NCI-H128 (cell line): Measurements from ENCODE around the gene TERF2IP.

Experiments
- DNase-seq: peaks from one replicate; lab custom pipeline; 2025; ENCODE audit not compliant: unreplicated experiment; lab: John Stamatoyannopoulos, UW

TERF2IP gene

GRCh38 chr16:75647492-75648264, at the start of gene TERF2IP, which contains the start of gene KARS1:
TSS of gene TERF2IP (plus strand) at chr16:75647773. CDS start at chr16:75647883, 110 bp downstream.
TSS of gene KARS1 (minus strand) at chr16:75647665. CDS start at chr16:75647639, 26 bp downstream.
- DNase-seq = peak; percentile 51

- DNase-seq = no peak
Measured at GRCh38 chr16:75599452-75600277, 47.9 kb upstream of the TERF2IP start.

DNA sequence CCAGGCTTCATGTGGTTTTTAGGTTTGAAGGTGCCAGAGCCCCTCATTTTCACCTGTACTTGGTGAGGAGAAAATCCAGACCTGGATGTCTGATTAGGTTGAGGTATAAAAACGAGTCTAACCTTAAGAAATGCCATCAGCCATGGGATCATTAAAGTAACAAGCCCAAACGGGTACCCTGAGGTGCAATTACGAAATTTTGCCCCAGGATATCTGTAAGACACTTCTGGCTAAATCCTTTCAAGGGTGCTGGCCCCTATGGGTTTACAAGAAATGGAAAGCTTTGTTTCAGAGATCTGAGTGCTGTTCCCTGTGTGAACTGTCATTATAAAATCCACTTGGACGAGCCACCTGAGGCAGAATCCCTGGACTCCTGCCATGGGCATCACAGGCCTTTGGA, 44.3 kb upstream of the TERF2IP start:
- no peak for DNase-seq

GRCh38 chr16:75606507-75606906, 41.1 kb upstream of the TERF2IP start:
- no peak for DNase-seq

GRCh38 chr16:75614066-75614897, 33.3 kb upstream of the TERF2IP start:
- no peak for DNase-seq

DNA sequence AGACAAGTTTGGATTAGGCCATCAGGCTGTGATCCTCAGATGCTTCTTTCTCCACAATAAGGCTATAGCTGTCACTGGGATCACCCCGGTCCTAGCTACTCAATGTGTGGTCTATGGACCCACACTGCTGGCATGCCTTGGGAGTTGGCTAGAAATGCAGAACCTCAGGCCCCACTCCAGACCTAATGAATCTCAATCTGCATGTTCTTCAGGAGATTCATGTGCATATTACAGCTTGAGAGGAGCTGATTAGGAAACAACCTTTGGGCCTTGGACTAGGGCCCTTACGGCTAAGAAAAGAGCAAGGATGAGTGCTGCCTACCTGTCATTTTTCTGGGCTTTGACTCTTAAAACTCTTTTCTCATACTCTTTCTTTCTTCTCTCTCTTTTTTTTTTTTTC, 32.0 kb upstream of the TERF2IP start:
- DNase-seq = no peak

GRCh38 chr16:75616521-75617010, 31.0 kb upstream of the TERF2IP start:
- DNase-seq = no peak

DNA sequence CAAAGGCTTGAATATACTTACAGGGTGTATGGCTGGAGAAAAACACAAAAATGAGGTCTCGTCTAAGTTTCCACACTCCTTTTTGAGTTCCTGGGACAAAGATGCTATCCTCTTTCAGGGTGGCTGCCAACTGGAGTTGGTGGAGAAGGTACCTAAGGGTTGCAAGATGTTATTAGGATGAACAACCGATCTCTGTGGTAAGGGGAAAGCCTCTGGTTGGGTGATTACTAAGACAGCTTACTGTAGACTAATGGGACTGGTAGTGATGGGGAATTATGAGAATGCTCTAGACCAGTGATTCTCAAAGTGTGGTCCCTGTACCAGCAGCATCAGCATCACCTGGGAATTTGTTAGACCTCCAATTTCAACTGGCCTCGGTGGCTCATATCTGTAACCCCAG, 30.5 kb upstream of the TERF2IP start:
- no peak for DNase-seq

DNA sequence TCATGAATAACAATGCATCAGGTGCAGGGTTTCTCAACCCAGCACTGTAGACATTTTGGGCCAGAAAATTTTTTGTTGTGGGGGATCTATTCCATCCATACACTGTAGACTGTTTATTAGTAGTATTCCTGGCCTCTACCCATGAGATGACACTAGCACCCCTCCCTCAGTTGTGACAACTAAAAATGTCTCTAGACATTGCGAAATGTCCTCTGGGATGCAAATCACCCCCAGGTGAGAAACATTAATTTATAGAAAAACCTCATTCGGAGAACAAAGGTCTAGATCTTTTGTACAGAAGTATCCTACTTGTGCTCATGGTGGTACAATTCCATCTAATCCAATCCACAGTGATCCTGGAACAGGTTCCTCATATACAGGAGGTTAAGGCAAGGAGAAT, 28.8 kb upstream of the TERF2IP start:
- DNase-seq = no peak

GRCh38 chr16:75620326-75621169, 27.0 kb upstream of the TERF2IP start:
- DNase-seq = no peak

GRCh38 chr16:75621170-75621477, 26.4 kb upstream of the TERF2IP start:
- DNase-seq = no peak

GRCh38 chr16:75622761-75623605, 24.6 kb upstream of the TERF2IP start, which contains the start of gene ADAT1:
TSS of gene ADAT1 (minus strand) at chr16:75623281. CDS start at chr16:75620799, 2,482 bp downstream.
- peak; percentile 86 for DNase-seq

DNA sequence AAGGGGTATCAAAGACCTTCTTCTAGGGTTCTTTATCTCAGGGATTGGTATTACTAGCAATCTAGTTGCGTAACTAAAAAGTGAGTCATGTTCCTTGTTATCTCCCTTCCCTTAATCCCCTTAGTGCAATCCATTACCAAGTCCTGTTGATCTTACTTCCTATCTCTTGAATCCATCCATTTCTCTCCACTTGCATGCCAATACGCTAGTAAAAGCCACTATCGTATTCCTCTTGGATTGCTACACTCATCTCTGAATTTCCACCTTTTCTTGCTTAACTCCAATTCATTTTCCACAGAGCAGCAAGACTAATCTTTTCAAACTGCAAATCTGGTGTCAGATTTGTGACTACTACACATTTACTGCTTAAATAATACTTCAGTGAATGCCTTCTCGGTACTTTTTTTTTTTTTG, 22.6 kb upstream of the TERF2IP start:
- no peak for DNase-seq

- no peak for DNase-seq
Measured at GRCh38 chr16:75626806-75627205, 20.8 kb upstream of the TERF2IP start.

- DNase-seq = no peak
Measured at GRCh38 chr16:75627851-75628250, 19.7 kb upstream of the TERF2IP start.

DNA sequence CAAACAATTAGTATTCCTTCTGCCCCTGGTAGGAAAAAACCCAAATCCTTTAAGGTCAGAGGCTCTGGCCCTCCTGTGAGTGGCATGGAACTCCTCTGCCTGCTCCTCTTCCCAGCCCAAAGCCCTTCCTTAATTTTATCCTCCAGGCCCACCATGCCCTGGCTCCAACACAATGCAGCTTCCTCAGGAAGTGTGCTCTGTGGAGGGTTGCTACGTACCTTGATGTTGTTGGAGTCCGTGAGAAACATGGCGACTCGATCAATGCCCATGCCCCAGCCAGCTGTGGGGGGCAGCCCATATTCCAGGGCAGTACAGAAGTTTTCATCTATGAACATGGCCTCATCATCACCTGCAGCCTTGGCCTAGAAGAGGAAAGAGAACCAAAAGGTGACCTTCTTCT, 19.2 kb upstream of the TERF2IP start:
- no peak for DNase-seq

- no peak for DNase-seq
Measured at GRCh38 chr16:75629132-75629531, 18.4 kb upstream of the TERF2IP start.

GRCh38 chr16:75630052-75630451, 17.5 kb upstream of the TERF2IP start:
- no peak for DNase-seq

DNA sequence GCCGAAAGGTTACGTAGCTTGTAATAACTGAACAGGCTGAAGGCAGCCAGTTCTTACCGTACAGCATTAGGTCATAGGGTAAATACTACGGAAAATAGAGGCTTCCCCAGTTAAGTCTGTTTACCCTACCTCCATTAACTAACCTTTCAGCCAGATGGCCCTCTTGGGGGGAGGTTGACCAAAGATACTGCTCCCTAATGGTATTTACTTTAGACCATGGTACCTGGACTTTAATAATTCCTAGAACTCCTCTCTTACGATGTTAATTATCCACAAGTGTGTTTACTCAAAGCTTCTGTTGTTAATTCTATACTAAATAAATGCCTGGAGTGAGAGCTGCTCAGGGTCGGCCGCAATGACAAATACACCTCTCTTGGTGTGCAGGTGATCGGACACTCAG, 14.7 kb upstream of the TERF2IP start:
- DNase-seq = no peak
